Measurements from ENCODE around the gene EFTUD2. TPM values are rescaled to one million over a fixed set of nuclear protein-coding genes. Genes with fewer than 3 reads are reported as not detected.

EFTUD2 gene
- total and polyA plus RNA-seq, 2 of the 8 experiments (the other 6 are each of a cell fraction or from before 2014, with no cell fraction given) = 118 to 195 TPM

DNA sequence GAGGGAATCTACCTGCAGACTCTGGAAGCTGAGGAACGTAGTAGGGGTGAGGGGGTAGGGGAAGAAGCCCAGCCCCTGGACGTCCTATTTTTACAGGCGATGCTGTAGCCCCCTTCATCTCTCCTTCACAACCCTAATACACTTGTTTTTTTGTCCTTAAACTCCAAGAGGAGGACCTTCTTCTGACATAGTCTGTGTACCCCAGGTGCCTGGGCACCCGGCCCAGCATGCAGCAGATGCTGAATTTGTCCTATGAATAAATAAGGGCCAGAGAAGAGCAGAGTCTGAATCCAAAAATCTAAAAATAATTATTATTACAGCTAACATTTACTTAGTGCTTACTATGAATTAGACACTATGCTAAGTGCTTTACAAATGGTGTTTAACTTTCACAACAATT lies 43.2 kb upstream of the EFTUD2 start:
- H3K18ac ChIP-seq (ENCODE audit: extremely low read depth, low read length) = no peak overlapping the region
- peaks cover 0 to 9% (median 4%) of the 10 kb centered on the region in 4 experiments; a peak in 2 of 8 replicates for H3K36me3 ChIP-seq (ENCODE audit: control insufficient read depth in 2 of 4, insufficient read depth in 4 of 4, low read length in 3 of 4)
- no peak overlapping the region for H2BK12ac ChIP-seq (ENCODE audit: low read depth, low read length)
- no peak overlapping the region for H3K4me2 ChIP-seq (ENCODE audit: insufficient read depth in 1 of 2, low read depth in 2 of 2, low read length in 2 of 2)
- 94% methylated on average over 4 of the region's 4 CpGs; no CpG with 5 or more reads in 1 of the 2 experiments for WGBS, 2 experiments (ENCODE audit: extremely low coverage in 1 of 2, insufficient coverage in 1 of 2, insufficient read length in 1 of 2, insufficient replicate concordance in 2 of 2, low coverage in 1 of 2, low lambda C conversion rate in 2 of 2, missing lambda C conversion rate in 1 of 2)
- no peaks in the 10 kb centered on the region for H3K27me3 ChIP-seq (replicated peaks in 1 of 4; ENCODE audit: control insufficient read depth in 3 of 4, extremely low read depth in 1 of 4, insufficient read depth in 3 of 4, low read length in 3 of 4)
- CTCF ChIA-PET (ENCODE audit: partially characterized antibody) = interaction anchor here (0.6 to 3.0 kb wide), 7 partner anchors 10 to 165 kb away, joined by 3 to 13 read pairs (median 4); no protein-coding TSS in a partner anchor
- H3K23me2 ChIP-seq (ENCODE audit: low read depth, low read length) = no peaks in the 10 kb centered on the region
- H4K8ac ChIP-seq (ENCODE audit: extremely low read depth, insufficient read depth, low read length) = no peak overlapping the region
- no peak overlapping the region for H3K27ac ChIP-seq (ENCODE audit: low read depth, low read length)
- H4K20me1 ChIP-seq (replicated peaks in 1 of 2; ENCODE audit: control insufficient read depth in 1 of 2, insufficient read depth in 2 of 2, low read length in 2 of 2) = peaks cover 4% of the 10 kb centered on the region in 2 experiments
- H2AFZ ChIP-seq (ENCODE audit: low read length) = no peak overlapping the region
- DNase-seq (ENCODE audit: low read depth in 1 of 2, low spot score in 2 of 2) (no peak), FAIRE-seq (no peak)
- 0 out of 7 replicates have a peak, but pooled peaks cover 0 to 2% (median 0%) of the 10 kb centered on the region in 4 experiments for H3K4me1 ChIP-seq (replicated peaks in 1 of 4; ENCODE audit: control insufficient read depth in 3 of 4, insufficient read depth in 4 of 4, low read length in 3 of 4)
- H3K23ac ChIP-seq (ENCODE audit: insufficient read length) = no peak overlapping the region
- H2BK120ac ChIP-seq (replicated peaks; ENCODE audit: low read depth, low read length) = no peak overlapping the region
- H4K5ac ChIP-seq (ENCODE audit: insufficient read length, low read depth, low read length) = no peak overlapping the region
- H3K56ac ChIP-seq (replicated peaks; ENCODE audit: insufficient read length, low read depth, low read length) = no peak overlapping the region
- POLR2A ChIA-PET (ENCODE audit: partially characterized antibody) = interaction anchor here (1.0 to 5.0 kb wide), 3 partner anchors 20 to 44 kb away, joined by 3 to 25 read pairs (median 3); partner anchors contain the start of gene EFTUD2
- H4K91ac ChIP-seq (replicated peaks; ENCODE audit: insufficient read length, low read length) = no peak overlapping the region
- H2BK5ac ChIP-seq (ENCODE audit: low read depth, low read length) = no peak overlapping the region
- no peak overlapping the region for H3K4ac ChIP-seq (replicated peaks; ENCODE audit: insufficient read length, low read depth, low read length)
- no peak overlapping the region for H3K14ac ChIP-seq (ENCODE audit: insufficient read length)
- H3K9me3 ChIP-seq (ENCODE audit: insufficient read depth in 2 of 2, low read depth in 1 of 2, low read length in 1 of 2) = no peaks in the 10 kb centered on the region
- H3K79me1 ChIP-seq (ENCODE audit: low read depth, low read length) = peaks cover 6% of the 10 kb centered on the region; the same call in 1 of the 2 replicates
- peaks cover 6 to 78% of the 10 kb centered on the region in 2 experiments for H3K79me2 ChIP-seq (ENCODE audit: control insufficient read depth in 1 of 2, insufficient read depth in 2 of 2, low read length in 2 of 2)
- H3K4me3 ChIP-seq (ENCODE audit: extremely low read depth in 1 of 4, insufficient read depth in 2 of 4, low read depth in 3 of 4, low read length in 4 of 4) = no peak overlapping the region
- H3K9ac ChIP-seq (replicated peaks in 1 of 4; ENCODE audit: extremely low read depth in 1 of 4, low read depth in 3 of 4, low read length in 3 of 4) = no peak overlapping the region
- H2BK20ac ChIP-seq (ENCODE audit: low read length) = no peak overlapping the region
- no peak overlapping the region for H2BK15ac ChIP-seq (ENCODE audit: low read length)
- no peak overlapping the region for H2AK5ac ChIP-seq (ENCODE audit: low read depth, low read length)
- TF ChIP-seq TCF12 (IDR thresholded peaks at IDR 0.05; ENCODE audit: low read depth, low read length) = no peak
- no peak for TF ChIP-seq EGR1 (IDR thresholded peaks at IDR 0.05; ENCODE audit: borderline replicate concordance, low read depth, low read length)
- no peak for TF ChIP-seq HDAC6 (IDR thresholded peaks at IDR 0.05; ENCODE audit: low read depth, low read length)
- TF ChIP-seq SRF (IDR thresholded peaks at IDR 0.05; ENCODE audit: low read depth, low read length) = no peak
- TF ChIP-seq NRF1 (IDR thresholded peaks at IDR 0.05; ENCODE audit: low read depth, low read length) = no peak
- TF ChIP-seq CREB1 (IDR thresholded peaks at IDR 0.05) = no peak
- no peak for TF ChIP-seq YY1 (IDR thresholded peaks at IDR 0.05; ENCODE audit: low read depth, low read length)
- no peak for TF ChIP-seq BCL11A (IDR thresholded peaks at IDR 0.05; ENCODE audit: low read depth in 2 of 2, low read length in 2 of 2)
- TF ChIP-seq POU5F1 (IDR thresholded peaks at IDR 0.05; ENCODE audit: low read depth, low read length) = no peak
- TF ChIP-seq, protein P1, sequence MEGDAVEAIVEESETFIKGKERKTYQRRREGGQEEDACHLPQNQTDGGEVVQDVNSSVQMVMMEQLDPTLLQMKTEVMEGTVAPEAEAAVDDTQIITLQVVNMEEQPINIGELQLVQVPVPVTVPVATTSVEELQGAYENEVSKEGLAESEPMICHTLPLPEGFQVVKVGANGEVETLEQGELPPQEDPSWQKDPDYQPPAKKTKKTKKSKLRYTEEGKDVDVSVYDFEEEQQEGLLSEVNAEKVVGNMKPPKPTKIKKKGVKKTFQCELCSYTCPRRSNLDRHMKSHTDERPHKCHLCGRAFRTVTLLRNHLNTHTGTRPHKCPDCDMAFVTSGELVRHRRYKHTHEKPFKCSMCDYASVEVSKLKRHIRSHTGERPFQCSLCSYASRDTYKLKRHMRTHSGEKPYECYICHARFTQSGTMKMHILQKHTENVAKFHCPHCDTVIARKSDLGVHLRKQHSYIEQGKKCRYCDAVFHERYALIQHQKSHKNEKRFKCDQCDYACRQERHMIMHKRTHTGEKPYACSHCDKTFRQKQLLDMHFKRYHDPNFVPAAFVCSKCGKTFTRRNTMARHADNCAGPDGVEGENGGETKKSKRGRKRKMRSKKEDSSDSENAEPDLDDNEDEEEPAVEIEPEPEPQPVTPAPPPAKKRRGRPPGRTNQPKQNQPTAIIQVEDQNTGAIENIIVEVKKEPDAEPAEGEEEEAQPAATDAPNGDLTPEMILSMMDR (IDR thresholded peaks at IDR 0.05; ENCODE audit: control extremely low read depth in 1 of 3, insufficient read depth in 1 of 3, low read depth in 1 of 3, low read length in 3 of 3) = no peak
- no peak for TF ChIP-seq HDAC2 (IDR thresholded peaks at IDR 0.05; ENCODE audit: borderline replicate concordance in 1 of 2, low read depth in 2 of 2, low read length in 2 of 2)
- no peak for TF ChIP-seq CHD2 (IDR thresholded peaks at IDR 0.05; ENCODE audit: low read length)
